Cardiac septum (tissue), 1 donor: ENCODE results near the gene RPUSD4. TPM values are rescaled to one million over a fixed set of nuclear protein-coding genes. Genes with fewer than 3 reads are reported as not detected.

ENCODE experiments used
- total RNA-seq: library from RNA; stranded (reverse); fragmentation: NEBNext Ultra II Directional; extraction: Animal tissue kit (Norgen Biotek cat#: 25700); gene quantifications from one replicate; pipeline ENCODE4 v1.2.1, GENCODE V29; 2021
- donor health status: DM: no; HTN: no; CAD: no.

RPUSD4 gene
- total RNA-seq, 1 donor from 2014 or later: 32.2 TPM

Other genes starting within 250 kb of the RPUSD4 start
- 4.4 TPM for gene CDON, start 148.8 kb downstream of the RPUSD4 start, total RNA-seq
- gene FAM118B, start 132 bp upstream of the RPUSD4 start, total RNA-seq: 22.3 TPM
- 77.4 TPM for gene SRPRA, start 57.2 kb upstream of the RPUSD4 start, total RNA-seq
- gene FOXRED1, start 57.5 kb upstream of the RPUSD4 start, total RNA-seq: 23.0 TPM
- 8.4 TPM for gene TIRAP, start 71.4 kb upstream of the RPUSD4 start, total RNA-seq
- gene DCPS, start 92.4 kb upstream of the RPUSD4 start, total RNA-seq: 9.9 TPM
- 55.1 TPM for gene ST3GAL4, start 144.0 kb upstream of the RPUSD4 start, total RNA-seq